Ovary (tissue), 9 donors: Measurements from ENCODE around the gene EXOC3. TPM values are rescaled to one million over a fixed set of nuclear protein-coding genes. Genes with fewer than 3 reads are reported as not detected.

Source experiments
- DNase-seq, 5 donors: peaks; one replicate each; pipeline ENCODE4 v3.0.0-alpha.2; 2019 to 2020
- H3K27ac ChIP-seq, 2 donors: fragments of 200-600 bp; one replicate each; pipeline versions ENCODE4 v1.5.1 to v1.8.0; 2019 to 2022
- H3K27me3 ChIP-seq: fragments of 200-600 bp; one replicate; pipeline ENCODE4 v1.8.0; 2022
- H3K36me3 ChIP-seq: fragments of 200-600 bp; sonication (generic); one replicate; pipeline ENCODE4 v1.5.1; 2019
- H3K4me1 ChIP-seq: one replicate; pipeline ENCODE4 v1.8.1; 2013; ENCODE audit warnings: mild to moderate bottlenecking, moderate library complexity; ENCODE audit not compliant: insufficient read depth
- H3K4me3 ChIP-seq: fragments of 200-600 bp; sonication (generic); one replicate; pipeline ENCODE4 v1.5.1; 2017
- H3K9me3 ChIP-seq, 2 donors: fragments of 200-600 bp in 1 of 2; sonication (generic) in 1 of 2; one replicate each; pipeline versions ENCODE4 v1.5.1 to v1.8.1; 2013 to 2019; ENCODE audit warnings: mild to moderate bottlenecking in 1 of 2, moderate library complexity in 1 of 2
- EP300 ChIP-seq: sonication (generic); formaldehyde crosslinking; IDR thresholded peaks from one replicate; pipeline ENCODE4 v1.6.1; 2017; ENCODE audit warnings: antibody characterized with exemption
- POLR2A ChIP-seq: fragments of 450-650 bp; IDR thresholded peaks from one replicate; pipeline ENCODE4 v1.6.1; 2017; ENCODE audit warnings: antibody characterized with exemption, mild to moderate bottlenecking, moderate library complexity
- WGBS, 3 donors: extraction: QIAGEN DNeasy Blood & Tissue Kit in 1 of 3; methylation state at CpG; one replicate each; pipeline versions ENCODE4 v1.1.5 to v1.1.7; 2013 to 2017; 5-methylcytosine and 5-hydroxymethylcytosine counted together
- intact Hi-C, 4 donors: fragments of 100-400 bp; cut with DNase I; formaldehyde crosslinking; loops; one replicate each; pipeline versions ENCODE4 v1.11.0 to v1.15.1; 2022 to 2023
- polyA plus RNA-seq, 2 donors: library from polyadenylated mRNA; stranded (reverse); fragments of 200-250 nt in 1 of 2; fragments of 350-450 nt in 1 of 2; fragmentation: Illumina TruSeq in 1 of 2; extraction: RNeasy Lipid Tissue Mini Kit (QIAGEN cat#74804) in 1 of 2; gene quantifications; one replicate each; pipeline ENCODE4 v1.2.3, GENCODE V29; 2013 to 2014
- total RNA-seq, 7 donors: library from RNA; depleted of rRNA in 2 of 7; stranded (reverse); fragments of >200 nt in 2 of 7; fragmentation: NEBNext Ultra II Directional in 3 of 7; extraction: Animal tissue kit (Norgen Biotek cat#: 25700) in 3 of 7; gene quantifications; one replicate each; pipeline versions ENCODE4 v1.1.0 to v1.2.4, GENCODE V29; 2016 to 2023
- TF ChIP-seq, protein P1 (sequence below), 3 donors: fragments of 450-650 bp in 2 of 3; fragments of 200-600 bp in 1 of 3; IDR thresholded peaks; one replicate each; pipeline versions ENCODE4 v1.5.1 to v1.8.0; 2016 to 2022; ENCODE audit warnings: antibody characterized with exemption in 3 of 3, mild to moderate bottlenecking in 1 of 3
- donor health status: DM: no; HTN: no; CAD: no; lungs with moderate emphysema.
- donor health status: DM: no; HTN: no; CAD: no.
- donor health status: Bipolar disorder and iron deficiency.
- donor health status: DM: yes; HTN: yes; CAD: no.
- donor health status: DM: no; HTN: no; CAD: no.
- donor health status: DM: yes; HTN: yes; CAD: no.

The EXOC3 gene
- total and polyA plus RNA-seq, 9 donors = 25.5 to 67.4 (median 49.4) TPM

DNA sequence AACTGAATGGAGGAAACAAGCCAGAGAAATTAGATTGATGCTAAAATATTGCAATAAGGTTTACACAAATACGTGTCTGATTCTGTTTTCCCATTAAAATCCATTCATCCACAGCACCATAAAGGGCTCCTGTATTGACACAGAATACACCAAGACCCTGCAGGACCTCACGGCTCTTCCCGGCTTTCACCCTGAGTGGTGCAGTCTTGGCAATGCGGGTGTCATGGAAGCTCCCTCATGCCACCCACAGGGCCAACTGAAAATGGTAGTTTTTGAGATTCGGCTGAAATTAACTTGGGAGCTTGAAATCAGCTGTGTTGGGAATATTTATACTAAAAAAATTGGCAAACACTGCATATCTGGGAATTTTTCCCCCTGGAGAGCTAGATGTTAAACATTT is 17.3 kb upstream of the EXOC3 start:
- no peak overlapping the region for H3K4me3 ChIP-seq
- H3K36me3 ChIP-seq = no peaks in the 10 kb centered on the region
- H3K4me1 ChIP-seq = peaks cover 4% of the 10 kb centered on the region
- H3K27me3 ChIP-seq = no peaks in the 10 kb centered on the region
- WGBS, 3 donors = 54 to 70% (median 56%) methylated on average over 5 of the region's 5 CpGs
- no peak overlapping the region for H3K27ac ChIP-seq
- intact Hi-C loops = no loop called here
- no peaks in the 10 kb centered on the region for H3K9me3 ChIP-seq
- TF ChIP-seq POLR2A (no peak), EP300 (no peak)
- TF ChIP-seq, protein P1, sequence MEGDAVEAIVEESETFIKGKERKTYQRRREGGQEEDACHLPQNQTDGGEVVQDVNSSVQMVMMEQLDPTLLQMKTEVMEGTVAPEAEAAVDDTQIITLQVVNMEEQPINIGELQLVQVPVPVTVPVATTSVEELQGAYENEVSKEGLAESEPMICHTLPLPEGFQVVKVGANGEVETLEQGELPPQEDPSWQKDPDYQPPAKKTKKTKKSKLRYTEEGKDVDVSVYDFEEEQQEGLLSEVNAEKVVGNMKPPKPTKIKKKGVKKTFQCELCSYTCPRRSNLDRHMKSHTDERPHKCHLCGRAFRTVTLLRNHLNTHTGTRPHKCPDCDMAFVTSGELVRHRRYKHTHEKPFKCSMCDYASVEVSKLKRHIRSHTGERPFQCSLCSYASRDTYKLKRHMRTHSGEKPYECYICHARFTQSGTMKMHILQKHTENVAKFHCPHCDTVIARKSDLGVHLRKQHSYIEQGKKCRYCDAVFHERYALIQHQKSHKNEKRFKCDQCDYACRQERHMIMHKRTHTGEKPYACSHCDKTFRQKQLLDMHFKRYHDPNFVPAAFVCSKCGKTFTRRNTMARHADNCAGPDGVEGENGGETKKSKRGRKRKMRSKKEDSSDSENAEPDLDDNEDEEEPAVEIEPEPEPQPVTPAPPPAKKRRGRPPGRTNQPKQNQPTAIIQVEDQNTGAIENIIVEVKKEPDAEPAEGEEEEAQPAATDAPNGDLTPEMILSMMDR (IDR thresholded peaks at IDR 0.05) = no peak
- no peak for DNase-seq

DNA sequence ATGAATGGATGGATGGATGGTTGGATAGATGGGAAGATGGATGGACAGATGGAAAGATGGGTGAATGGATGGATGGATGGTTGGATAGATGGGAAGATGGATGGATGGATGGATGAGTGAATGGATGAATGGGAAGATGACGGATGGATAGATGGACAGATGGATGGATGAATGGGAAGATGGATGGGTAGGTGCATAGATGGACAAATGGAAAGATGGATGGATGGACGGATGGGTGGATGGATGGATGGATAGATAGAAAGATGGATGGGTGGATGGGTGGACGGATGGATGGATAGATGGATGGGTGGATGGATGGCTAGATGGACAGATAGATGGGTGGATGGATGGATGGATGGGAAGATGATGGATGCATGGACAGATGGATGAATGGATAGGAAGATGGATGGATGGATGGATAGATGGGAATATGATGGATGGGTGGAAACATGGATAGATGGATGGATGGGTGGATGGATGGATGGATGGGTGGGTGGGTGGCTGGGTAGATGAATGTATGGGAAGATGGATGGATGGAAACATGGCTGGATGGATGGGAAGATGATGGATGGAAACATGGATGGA is 16.5 kb upstream of the EXOC3 start:
- no peaks in the 10 kb centered on the region for H3K27me3 ChIP-seq
- peaks cover 4% of the 10 kb centered on the region for H3K4me1 ChIP-seq
- DNase-seq = no peak
- H3K36me3 ChIP-seq = no peaks in the 10 kb centered on the region
- no peak overlapping the region for H3K27ac ChIP-seq
- TF ChIP-seq POLR2A (no peak), EP300 (no peak)
- TF ChIP-seq, protein P1 (IDR thresholded peaks at IDR 0.05) = no peak
- intact Hi-C loops = no loop called here
- WGBS, 3 donors = 78 to 92% (median 80%) methylated on average over 3 of the region's 3 CpGs
- H3K4me3 ChIP-seq = no peak overlapping the region
- H3K9me3 ChIP-seq = no peaks in the 10 kb centered on the region

DNA sequence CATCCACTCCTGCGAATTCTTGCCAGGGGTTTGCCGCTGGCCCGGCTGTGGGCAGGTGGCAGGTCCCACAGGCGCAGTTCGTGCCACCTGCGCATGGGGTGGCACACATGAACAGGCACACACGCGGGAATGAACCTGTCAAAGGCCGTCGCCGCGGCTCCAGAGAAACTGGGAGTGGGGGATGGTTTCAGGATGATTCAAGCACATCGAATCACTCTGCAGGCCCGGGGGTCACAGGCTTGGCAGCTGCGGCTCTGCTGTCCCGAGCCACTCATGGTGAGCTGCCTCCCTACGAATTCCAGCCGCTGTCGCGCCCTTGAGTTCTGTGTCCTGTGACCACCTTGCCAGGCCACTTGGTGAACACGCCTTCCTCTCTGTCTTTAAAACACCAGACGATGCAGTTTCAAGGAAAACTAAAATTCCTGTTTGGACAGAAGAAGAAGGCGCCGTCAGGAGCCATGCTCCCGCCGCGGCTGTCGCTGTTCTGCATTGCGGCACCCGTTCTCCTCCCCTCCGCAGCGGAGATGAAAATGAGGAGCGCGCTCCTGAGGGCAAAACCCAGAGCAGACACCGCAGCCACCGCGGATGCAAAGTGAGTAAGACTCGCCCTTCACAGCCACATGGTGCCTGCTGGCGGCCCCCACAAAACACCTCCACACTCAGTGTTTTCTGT is 15.4 kb upstream of the EXOC3 start:
- TF ChIP-seq, protein P1 (IDR thresholded peaks at IDR 0.05) = no peak
- TF ChIP-seq POLR2A = no peak
- no peak for TF ChIP-seq EP300
- DNase-seq = peak in 1 of 5 donors; percentile 5
- Histone ChIP-seq H3K36me3 (no peaks in the 10 kb centered on the region), H3K9me3 (no peaks in the 10 kb centered on the region), H3K4me3 (no peak overlapping the region), H3K27me3 (no peaks in the 10 kb centered on the region), H3K4me1 (peaks cover 4% of the 10 kb centered on the region), H3K27ac (no peak overlapping the region)
- intact Hi-C loops = no loop called here
- 94% methylated on average over 39 of the region's 39 CpGs for WGBS, 3 donors

DNA sequence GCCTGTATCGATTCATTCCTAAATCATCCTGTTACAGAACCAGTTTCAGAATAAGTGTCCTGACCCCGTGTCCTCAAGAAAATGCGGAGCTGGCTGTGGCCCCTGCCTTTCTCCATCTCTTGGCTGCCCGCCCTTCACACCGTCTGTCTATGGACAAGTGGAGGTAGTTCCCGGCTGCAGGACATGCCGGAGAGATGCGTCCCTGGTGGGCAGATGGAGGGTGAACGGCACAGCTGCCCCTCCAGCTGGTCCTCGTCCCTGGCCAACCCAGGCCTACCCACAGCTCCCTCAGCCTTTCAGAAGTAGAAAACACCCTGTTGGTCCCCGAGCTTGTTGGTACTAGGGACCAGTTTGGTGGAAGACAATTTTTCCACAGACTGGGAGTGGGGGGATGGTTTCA is 14.8 kb upstream of the EXOC3 start:
- H3K36me3 ChIP-seq = no peaks in the 10 kb centered on the region
- peaks cover 4% of the 10 kb centered on the region for H3K4me1 ChIP-seq
- no peaks in the 10 kb centered on the region for H3K9me3 ChIP-seq
- no peak overlapping the region for H3K4me3 ChIP-seq
- TF ChIP-seq EP300 (no peak), POLR2A (no peak)
- TF ChIP-seq, protein P1 (IDR thresholded peaks at IDR 0.05) = no peak
- intact Hi-C loops = no loop called here
- no peaks in the 10 kb centered on the region for H3K27me3 ChIP-seq
- H3K27ac ChIP-seq = no peak overlapping the region
- no peak for DNase-seq
- WGBS, 3 donors = 90 to 94% (median 91%) methylated on average over 11 of the region's 11 CpGs
